Mucosa of stomach (tissue), 1 donor: Measurements from ENCODE around the gene GOLGA6L7.
"Not testable (repeated sequence)": the region's sequence is repeated elsewhere in the genome, so short reads cannot be mapped to it uniquely, and the experiment has no call there.

Experiments
- H3K27me3 ChIP-seq: one replicate; pipeline ENCODE4 v1.7.0; 2013; ENCODE audit warnings: mild to moderate bottlenecking, low read length; ENCODE audit not compliant: control insufficient read depth, insufficient read depth
- H3K36me3 ChIP-seq: one replicate; pipeline ENCODE4 v1.7.0; 2013; ENCODE audit warnings: low read length; ENCODE audit not compliant: control insufficient read depth, insufficient read depth
- H3K4me1 ChIP-seq: one replicate; pipeline ENCODE4 v1.7.0; 2013; ENCODE audit warnings: mild to moderate bottlenecking, low read length; ENCODE audit not compliant: control insufficient read depth, insufficient read depth
- H3K4me3 ChIP-seq: one replicate; pipeline ENCODE4 v1.7.0; 2013; ENCODE audit warnings: low read length
- H3K9ac ChIP-seq: one replicate; pipeline ENCODE4 v1.7.0; 2013; ENCODE audit warnings: mild to moderate bottlenecking, low read length, moderate library complexity
- H3K9me3 ChIP-seq: one replicate; pipeline ENCODE4 v1.7.0; 2013; ENCODE audit warnings: mild to moderate bottlenecking, low read length, moderate library complexity; ENCODE audit not compliant: control insufficient read depth
- donor health status: Pancreatic carcinoma.

GOLGA6L7 gene

DNA sequence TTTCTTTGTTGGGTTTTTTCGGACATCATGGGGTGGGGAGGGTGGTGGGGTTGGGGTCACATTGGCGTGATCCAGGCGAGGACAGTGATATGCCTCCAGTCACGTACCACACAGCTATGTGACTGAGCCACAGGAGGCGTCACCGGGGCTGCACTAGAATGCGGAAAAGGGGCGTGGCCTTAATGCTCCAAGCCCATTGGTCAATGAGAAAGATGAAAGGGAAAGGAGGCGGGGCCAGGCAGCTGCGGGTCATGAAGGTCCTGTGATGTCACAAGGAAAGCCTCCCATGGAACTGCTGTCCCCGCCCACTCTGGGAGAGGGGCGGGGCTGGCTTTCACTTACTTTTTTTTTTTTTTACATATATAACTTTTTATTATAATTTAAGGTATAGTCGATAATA, at the start of gene GOLGA6L7:
TSS of gene GOLGA6L7 (minus strand) at position 124 of the 400 bp plus-strand sequence. CDS start at position 29, 95 bp downstream.
- not testable (repeated sequence) for H3K9ac ChIP-seq, H3K36me3 ChIP-seq, H3K27me3 ChIP-seq, H3K9me3 ChIP-seq, H3K4me3 ChIP-seq, H3K4me1 ChIP-seq

- H3K9me3 ChIP-seq = no peaks in the 10 kb centered on the region
- no peaks in the 10 kb centered on the region for H3K27me3 ChIP-seq
- no peaks in the 10 kb centered on the region for H3K4me1 ChIP-seq
- no peaks in the 10 kb centered on the region for H3K36me3 ChIP-seq
- no peak overlapping the region for H3K4me3 ChIP-seq
- no peak overlapping the region for H3K9ac ChIP-seq
These were observed 49.6 kb upstream of the GOLGA6L7 start for GRCh38 chr15:28897861-28898585.

GRCh38 chr15:28896951-28897350, 48.5 kb upstream of the GOLGA6L7 start:
- no peaks in the 10 kb centered on the region for H3K27me3 ChIP-seq
- no peaks in the 10 kb centered on the region for H3K4me1 ChIP-seq
- H3K9me3 ChIP-seq = no peaks in the 10 kb centered on the region
- H3K4me3 ChIP-seq = no peak overlapping the region
- no peak overlapping the region for H3K9ac ChIP-seq
- no peaks in the 10 kb centered on the region for H3K36me3 ChIP-seq

DNA sequence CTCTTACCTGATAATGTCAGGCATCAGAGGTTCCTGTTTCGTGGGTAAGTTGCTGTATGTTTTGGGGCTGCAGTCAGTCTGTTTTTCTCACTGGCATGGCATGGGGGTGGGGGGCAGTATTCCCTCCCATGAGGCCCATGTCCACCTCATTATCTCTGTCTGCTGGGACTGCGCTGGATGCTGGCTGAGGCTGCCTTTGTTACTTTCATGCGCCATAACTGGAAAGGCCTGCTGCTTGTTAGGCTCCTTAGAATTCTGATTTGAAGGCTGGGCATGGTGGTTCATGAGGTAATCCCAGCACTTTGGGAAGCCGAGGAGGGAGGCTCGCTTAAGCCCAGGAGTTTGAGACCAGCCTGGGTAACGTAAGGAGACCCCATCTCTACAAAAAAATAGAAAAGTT, 47.1 kb upstream of the GOLGA6L7 start:
- Histone ChIP-seq H3K36me3 (no peaks in the 10 kb centered on the region), H3K4me3 (no peak overlapping the region)

DNA sequence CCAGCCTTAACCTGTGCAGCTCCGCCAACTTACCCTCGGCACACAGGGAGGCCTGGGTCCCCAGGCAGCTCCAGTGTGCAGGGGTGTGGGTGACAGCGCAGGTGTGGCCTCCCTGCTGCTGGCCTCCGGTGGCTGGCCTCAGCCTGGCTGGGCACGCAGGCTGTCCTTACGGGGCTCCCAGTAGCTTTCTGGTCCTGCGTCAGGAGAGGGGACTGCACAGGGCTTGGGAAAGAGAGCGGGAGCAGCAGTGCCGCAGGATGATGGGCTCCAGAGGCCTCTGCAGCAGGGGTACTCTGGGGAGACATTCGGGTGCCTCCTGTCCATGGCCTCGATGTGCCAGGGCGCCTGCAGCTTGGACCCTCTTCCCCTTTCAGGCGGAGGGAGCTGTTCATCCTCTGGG, 46.7 kb upstream of the GOLGA6L7 start:
- no peaks in the 10 kb centered on the region for H3K36me3 ChIP-seq
- H3K4me3 ChIP-seq = no peak overlapping the region
- H3K9me3 ChIP-seq = no peaks in the 10 kb centered on the region
- no peak overlapping the region for H3K9ac ChIP-seq
- no peaks in the 10 kb centered on the region for H3K27me3 ChIP-seq
- no peaks in the 10 kb centered on the region for H3K4me1 ChIP-seq

More for the DNA sequence above, 47.1 kb upstream of the GOLGA6L7 start:
- no peak overlapping the region for H3K9ac ChIP-seq
- H3K27me3 ChIP-seq = no peaks in the 10 kb centered on the region
- no peaks in the 10 kb centered on the region for H3K4me1 ChIP-seq
- no peaks in the 10 kb centered on the region for H3K9me3 ChIP-seq

DNA sequence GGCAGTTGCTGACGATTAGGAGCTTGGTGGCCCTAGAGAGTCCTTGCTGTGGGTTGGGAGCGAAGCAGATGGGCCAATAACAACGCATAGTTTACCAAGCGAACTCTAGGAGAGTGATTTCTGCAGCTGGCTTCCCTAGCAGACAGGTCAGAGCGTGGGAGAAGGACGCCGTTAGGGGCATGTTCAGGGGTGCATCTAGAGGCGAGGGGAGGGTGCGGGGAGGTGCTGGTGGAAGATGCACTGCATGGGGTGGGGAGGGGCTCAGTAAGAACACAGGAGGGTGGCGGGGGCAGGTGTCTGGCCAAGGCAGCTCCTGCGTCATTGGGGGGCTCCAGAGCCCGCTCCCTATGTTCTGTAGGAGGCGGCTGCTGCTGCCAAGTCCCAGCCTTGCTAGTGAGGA, 46.2 kb upstream of the GOLGA6L7 start:
- Histone ChIP-seq H3K27me3 (no peaks in the 10 kb centered on the region), H3K36me3 (no peaks in the 10 kb centered on the region), H3K9ac (no peak overlapping the region), H3K9me3 (no peaks in the 10 kb centered on the region), H3K4me1 (no peaks in the 10 kb centered on the region), H3K4me3 (no peak overlapping the region)

GRCh38 chr15:28892789-28893610, 44.6 kb upstream of the GOLGA6L7 start:
- Histone ChIP-seq H3K27me3 (no peaks in the 10 kb centered on the region), H3K36me3 (no peaks in the 10 kb centered on the region), H3K4me3 (no peak overlapping the region), H3K9ac (no peak overlapping the region), H3K9me3 (no peaks in the 10 kb centered on the region), H3K4me1 (no peaks in the 10 kb centered on the region)

GRCh38 chr15:28891588-28891987, 43.1 kb upstream of the GOLGA6L7 start:
- Histone ChIP-seq H3K9ac (no peak overlapping the region), H3K4me1 (no peaks in the 10 kb centered on the region), H3K4me3 (no peak overlapping the region), H3K27me3 (peaks cover 11% of the 10 kb centered on the region), H3K36me3 (no peaks in the 10 kb centered on the region), H3K9me3 (no peaks in the 10 kb centered on the region)

DNA sequence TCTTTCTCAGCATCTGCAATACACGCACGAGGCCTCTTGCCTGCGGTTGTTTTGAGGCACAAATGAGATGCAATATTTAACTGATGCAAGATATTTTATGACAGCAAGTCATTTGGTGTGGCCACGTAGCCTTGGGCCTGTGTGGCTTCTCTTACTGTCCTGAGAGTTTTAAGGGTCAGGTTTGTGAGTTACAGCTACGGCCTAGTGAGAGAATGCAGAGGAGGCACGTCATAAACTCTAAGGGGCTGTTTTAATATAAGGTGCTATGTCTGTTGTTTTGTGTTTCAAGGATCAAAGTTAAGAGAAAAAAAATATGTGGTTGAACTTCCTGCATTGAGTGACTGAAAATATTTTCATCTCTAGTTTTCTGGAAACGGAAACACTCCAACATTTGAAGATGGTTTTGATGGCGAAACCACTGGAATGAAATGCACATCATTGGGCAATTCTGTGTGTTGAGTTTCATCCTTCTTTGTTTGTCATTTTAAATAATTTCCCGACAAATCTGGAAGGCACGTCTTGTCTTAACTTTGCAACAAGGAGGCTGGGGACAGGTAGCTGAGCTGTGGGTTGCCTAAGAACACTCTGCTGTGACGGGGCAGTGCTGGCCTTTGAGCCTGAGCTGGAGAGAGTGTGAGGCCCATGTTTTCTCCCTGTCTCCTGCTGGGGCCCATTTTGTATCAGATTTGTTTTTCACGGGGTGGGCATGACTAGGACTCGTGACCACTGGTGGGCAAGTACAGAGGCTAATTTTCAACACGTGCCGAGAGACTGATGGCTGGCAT, 42.5 kb upstream of the GOLGA6L7 start:
- H3K4me3 ChIP-seq = no peak overlapping the region
- peaks cover 12% of the 10 kb centered on the region for H3K27me3 ChIP-seq
- H3K36me3 ChIP-seq = no peaks in the 10 kb centered on the region
- H3K9ac ChIP-seq = no peak overlapping the region
- H3K9me3 ChIP-seq = no peaks in the 10 kb centered on the region
- H3K4me1 ChIP-seq = no peaks in the 10 kb centered on the region

DNA sequence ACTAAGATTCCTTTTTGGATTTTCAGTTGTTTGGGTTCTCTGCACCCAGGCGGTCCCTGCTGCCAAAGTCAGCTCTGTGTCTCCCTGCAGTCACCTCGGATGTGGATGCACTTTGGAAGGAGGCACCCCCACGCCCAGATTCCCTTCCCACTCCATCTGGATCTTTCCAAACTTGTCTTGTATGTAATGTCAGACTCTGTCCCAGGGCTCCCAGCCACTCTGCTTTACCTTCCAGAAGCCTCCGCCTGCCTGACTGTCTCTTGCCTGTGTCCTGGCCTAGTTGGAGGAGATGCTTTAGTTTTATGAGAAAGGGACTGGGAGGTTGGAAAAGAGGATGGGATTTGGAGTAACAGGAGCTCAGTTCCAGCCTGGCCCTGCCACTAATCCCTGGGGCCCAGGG, 41.8 kb upstream of the GOLGA6L7 start:
- not testable (repeated sequence) for H3K4me3 ChIP-seq, H3K36me3 ChIP-seq, H3K9ac ChIP-seq, H3K9me3 ChIP-seq, H3K4me1 ChIP-seq
- H3K27me3 ChIP-seq = peaks cover 15% of the 10 kb centered on the region

- not testable (repeated sequence) for H3K4me1 ChIP-seq, H3K4me3 ChIP-seq, H3K36me3 ChIP-seq, H3K9ac ChIP-seq, H3K9me3 ChIP-seq
- peaks cover 19% of the 10 kb centered on the region for H3K27me3 ChIP-seq
These were observed 41.4 kb upstream of the GOLGA6L7 start for GRCh38 chr15:28889871-28890270.

- Histone ChIP-seq H3K4me3 (no peak overlapping the region), H3K27me3 (peaks cover 25% of the 10 kb centered on the region), H3K36me3 (no peaks in the 10 kb centered on the region), H3K9me3 (no peaks in the 10 kb centered on the region), H3K4me1 (no peaks in the 10 kb centered on the region), H3K9ac (no peak overlapping the region)
These were observed 40.9 kb upstream of the GOLGA6L7 start for GRCh38 chr15:28889346-28889745.
